ENCODE measurements around the gene RPL26. TPM values are rescaled to one million over a fixed set of nuclear protein-coding genes. Genes with fewer than 3 reads are reported as not detected.

The RPL26 gene
- 5,651 and 9,660 TPM in 2 replicates for total RNA-seq

DNA sequence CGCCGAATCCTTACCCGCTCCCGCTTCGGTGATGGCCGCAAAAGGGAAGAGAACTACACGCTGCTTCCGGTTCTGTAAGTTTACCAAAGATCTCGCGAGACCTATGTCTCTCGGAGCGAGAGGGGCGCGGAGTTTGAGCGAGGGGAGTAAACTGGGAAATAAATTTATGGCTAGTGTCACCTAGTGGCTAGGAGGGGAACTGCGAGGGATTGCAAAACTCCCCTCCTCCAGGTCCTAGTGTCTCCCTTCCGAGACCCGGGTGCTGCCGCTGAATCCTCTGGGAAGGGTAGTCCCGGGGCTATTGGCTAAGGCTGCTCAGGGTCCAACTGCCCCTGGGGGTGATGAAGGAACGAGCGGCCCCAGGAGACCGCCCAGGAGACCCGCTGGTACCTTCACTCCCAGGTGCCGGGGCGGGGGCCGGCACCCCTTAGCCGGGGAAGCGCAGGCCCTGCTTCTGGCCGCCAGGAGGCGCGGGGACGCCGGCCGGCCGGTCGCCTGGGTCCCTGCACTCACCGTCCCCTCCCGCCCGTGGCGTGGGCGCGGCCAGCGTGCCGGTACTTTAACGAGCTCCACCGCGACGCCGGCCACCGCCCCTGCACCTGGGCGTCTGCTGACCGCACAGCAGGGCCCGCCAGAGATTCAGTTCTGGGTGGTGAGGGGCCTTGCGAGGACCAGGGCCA is at the start of gene RPL26:
Gene RPL26, minus strand, starts transcription at position 51 of the 680 bp plus-strand sequence. CDS start 883 bp downstream, outside the sequence.

DNA sequence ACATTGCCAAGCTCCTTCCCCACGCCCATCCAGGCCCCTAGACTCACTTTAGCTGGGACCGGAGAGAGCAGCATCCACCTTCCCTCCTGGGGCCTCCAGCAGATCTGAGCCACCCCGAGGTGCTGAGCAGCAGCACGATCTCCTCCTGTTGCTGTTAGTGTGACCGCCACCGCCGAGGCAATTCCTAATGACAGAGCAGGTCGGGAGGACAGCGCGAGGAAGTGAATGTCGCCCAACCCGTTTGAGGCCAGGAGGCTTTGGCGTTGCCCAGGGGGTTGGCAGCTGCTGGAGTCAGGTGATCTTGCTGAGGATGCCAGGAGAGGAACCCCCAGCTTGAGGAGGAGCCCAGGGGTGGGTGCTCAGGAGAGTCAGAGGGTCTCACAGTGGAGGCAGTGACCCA is 14.6 kb upstream of the RPL26 start, which contains the start of gene RNF222:
Gene RNF222, minus strand, starts transcription at position 192 of the 400 bp plus-strand sequence. CDS start 4,366 bp downstream, outside the sequence.

DNA sequence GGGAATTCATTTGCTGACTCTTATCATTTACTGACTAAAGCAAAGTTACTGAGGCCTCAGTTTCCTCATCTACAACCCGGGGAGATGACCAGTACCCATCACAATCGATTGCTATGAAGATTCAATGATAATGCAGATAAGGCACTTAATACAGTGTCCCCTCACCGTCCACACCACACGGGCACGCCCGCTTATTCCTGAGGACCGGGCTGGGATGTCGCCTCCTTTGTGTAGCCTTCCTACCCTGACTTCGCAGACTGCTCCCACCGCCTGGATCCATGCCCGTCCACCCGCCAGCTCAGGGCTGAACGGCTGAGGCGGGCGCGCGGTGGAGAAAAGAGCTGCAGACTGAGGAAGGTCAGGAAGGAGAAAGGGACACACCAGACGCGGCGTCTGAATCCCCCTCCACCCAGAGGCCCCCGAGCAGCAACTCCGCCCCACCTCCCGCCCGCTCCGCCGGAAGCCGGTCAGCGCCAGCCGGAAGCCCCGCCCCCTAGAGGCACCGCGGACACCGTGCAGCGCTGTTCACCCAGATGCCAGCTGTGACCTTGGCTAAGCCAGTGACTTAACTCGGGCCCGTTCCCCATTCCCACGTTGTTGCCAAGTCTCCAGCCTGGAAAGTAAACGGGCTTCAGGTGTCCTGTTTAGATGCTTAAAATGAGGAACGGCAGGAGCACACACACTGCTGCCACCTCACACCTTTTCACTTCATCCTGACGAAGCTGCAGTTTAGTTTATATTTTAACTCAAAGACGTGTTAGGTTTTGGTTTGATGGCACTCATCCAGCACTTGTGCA is 6.5 kb downstream of the RPL26 start, which contains the start of gene KRABD2:
Gene KRABD2, minus strand, starts transcription at position 434 of the 797 bp plus-strand sequence.

DNA sequence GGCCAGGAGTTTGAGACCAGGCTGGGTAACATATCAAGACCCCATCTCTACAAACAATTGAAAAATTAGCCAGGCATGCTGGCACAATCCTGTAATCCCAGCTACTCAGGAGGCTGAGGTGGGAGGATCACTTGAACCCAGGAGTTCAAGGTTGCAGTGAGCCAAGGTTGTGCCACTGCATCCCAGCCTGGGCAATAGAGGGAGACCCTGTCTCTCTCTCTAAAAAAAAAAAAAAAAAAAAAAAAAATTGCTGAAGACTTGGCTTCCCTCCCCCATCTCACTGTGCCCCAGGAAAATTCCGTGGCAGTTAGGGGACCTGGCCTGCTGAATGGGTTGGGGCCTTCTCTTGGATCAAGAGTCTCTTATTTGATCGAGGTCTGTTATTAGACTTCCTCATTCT is 43.5 kb downstream of the RPL26 start, which contains the start of gene ODF4:
Gene ODF4, plus strand, starts transcription at position 301 of the 400 bp plus-strand sequence. CDS start 212 bp downstream, outside the sequence.

Other genes with a start within 250 kb of the RPL26 start
- gene PER1, start 230.8 kb downstream of the RPL26 start, total RNA-seq, result 13.7 and 25.4 TPM in 2 replicates
- gene VAMP2, start 220.2 kb downstream of the RPL26 start, total RNA-seq, result 3.4 and 3.9 TPM in 2 replicates
- 17.6 and 24.7 TPM in 2 replicates for gene TMEM107, start 206.8 kb downstream of the RPL26 start, total RNA-seq
- 9.6 and 11.6 TPM in 2 replicates for gene BORCS6, start 193.0 kb downstream of the RPL26 start, total RNA-seq
- 2.3 and 3.1 TPM in 2 replicates for gene AURKB, start 172.6 kb downstream of the RPL26 start, total RNA-seq
- 2.6 and 6.3 TPM in 2 replicates for gene CTC1, start 135.1 kb downstream of the RPL26 start, total RNA-seq
- gene PFAS, start 133.9 kb downstream of the RPL26 start, total RNA-seq, result 12.4 and 17.8 TPM in 2 replicates
- 7.2 and 10.2 TPM in 2 replicates for gene RANGRF, start 94.5 kb downstream of the RPL26 start, total RNA-seq
- gene SLC25A35, start 87.8 kb downstream of the RPL26 start, total RNA-seq, result 0.21 and 0.24 TPM in 2 replicates
- gene ARHGEF15, start 73.0 kb downstream of the RPL26 start, total RNA-seq, result under 0.01 TPM in 1 of 2 replicates, not detected in the other
- not detected in 2 replicates for gene ODF4, start 43.4 kb downstream of the RPL26 start, total RNA-seq
- 0.24 and 0.43 TPM in 2 replicates for gene RNF222, start 14.6 kb upstream of the RPL26 start, total RNA-seq
- gene NDEL1, start 52.7 kb upstream of the RPL26 start, total RNA-seq, result 33.2 and 35.4 TPM in 2 replicates
- gene MYH10, start 247.5 kb upstream of the RPL26 start, total RNA-seq, result 33.0 and 35.9 TPM in 2 replicates

All from tracheal epithelial cell (primary cell).